HepG2 (cell line): ENCODE data around the gene SOWAHD.

Experiments used
- EED ChIP-seq: sonication (generic); formaldehyde crosslinking; IDR thresholded peaks from 2 replicates; pipeline ENCODE4 v1.5.0; 2020; ENCODE audit warnings: mild to moderate bottlenecking, missing genetic modification reagents
- FOXO4 ChIP-seq: sonication (generic); formaldehyde crosslinking; conservative IDR thresholded peaks from 2 replicates; pipeline ENCODE4 v1.8.1; 2023; ENCODE audit warnings: missing genetic modification reagents
- POLR2AphosphoS5 ChIP-seq: IDR thresholded peaks from 2 replicates; pipeline ENCODE4 v1.6.1; 2012; ENCODE audit warnings: low read depth, low read length

GRCh38 chrX:119790977-119791436 is 32.6 kb downstream of the SOWAHD start:
- TF ChIP-seq POLR2AphosphoS5 (no peak), EED (no peak), FOXO4 (no peak)
